Measurements from ENCODE around the gene HMGCR.

The HMGCR gene

GRCh38 chr5:75362474-75362975 is 25.5 kb downstream of the HMGCR start:
- no peak for TF ChIP-seq PAX5 (IDR thresholded peaks at IDR 0.05; ENCODE audit: insufficient read depth, low read length, severe bottlenecking)
- TF ChIP-seq TAF1 (IDR thresholded peaks at IDR 0.05; ENCODE audit: low read depth, low read length), result no peak
- no peak for TF ChIP-seq SPI1 (IDR thresholded peaks at IDR 0.05; ENCODE audit: low read depth, low read length)
- peak; percentile 10; the same call in 1 of the 2 replicates for TF ChIP-seq POLR2A (IDR thresholded peaks at IDR 0.05; ENCODE audit: low read depth, low read length)
- TF ChIP-seq POU2F2 (IDR thresholded peaks at IDR 0.05; ENCODE audit: low read depth, low read length), result no peak
- TF ChIP-seq POLR2AphosphoS5 (IDR thresholded peaks at IDR 0.05; ENCODE audit: low read depth, low read length), result no peak
- no peak for FAIRE-seq
- DNase-seq (ENCODE audit: insufficient read length, low spot score), result no peak

DNA sequence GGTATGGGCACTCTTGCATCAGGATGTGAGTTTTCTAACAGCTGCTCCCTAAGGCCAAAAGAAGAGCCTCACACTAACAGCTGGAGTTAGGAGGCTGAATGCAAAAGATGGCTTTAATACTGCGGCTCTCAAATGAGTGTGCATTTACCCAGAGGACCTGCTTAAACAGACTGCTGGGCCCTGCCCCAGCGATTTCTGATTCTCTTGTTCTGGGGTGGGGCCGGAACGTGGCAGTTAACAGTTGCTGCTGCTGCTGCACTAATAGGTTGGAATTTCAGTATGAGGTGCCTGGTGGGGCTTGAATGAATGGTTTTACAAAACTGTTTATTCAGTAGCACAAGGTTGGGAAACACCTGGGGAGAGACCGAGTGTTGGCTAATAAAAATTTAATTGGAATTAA is 26.1 kb downstream of the HMGCR start:
- TF ChIP-seq TAF1 (IDR thresholded peaks at IDR 0.05; ENCODE audit: low read depth, low read length), result no peak
- no peak for TF ChIP-seq PAX5 (IDR thresholded peaks at IDR 0.05; ENCODE audit: insufficient read depth, low read length, severe bottlenecking)
- TF ChIP-seq POLR2AphosphoS5 (IDR thresholded peaks at IDR 0.05; ENCODE audit: low read depth, low read length), result no peak
- no peak for TF ChIP-seq SPI1 (IDR thresholded peaks at IDR 0.05; ENCODE audit: low read depth, low read length)
- TF ChIP-seq POU2F2 (IDR thresholded peaks at IDR 0.05; ENCODE audit: low read depth, low read length), result no peak
- no peak for TF ChIP-seq POLR2A (IDR thresholded peaks at IDR 0.05; ENCODE audit: low read depth, low read length)
- FAIRE-seq (no peak), DNase-seq (ENCODE audit: insufficient read length, low spot score) (no peak)

DNA sequence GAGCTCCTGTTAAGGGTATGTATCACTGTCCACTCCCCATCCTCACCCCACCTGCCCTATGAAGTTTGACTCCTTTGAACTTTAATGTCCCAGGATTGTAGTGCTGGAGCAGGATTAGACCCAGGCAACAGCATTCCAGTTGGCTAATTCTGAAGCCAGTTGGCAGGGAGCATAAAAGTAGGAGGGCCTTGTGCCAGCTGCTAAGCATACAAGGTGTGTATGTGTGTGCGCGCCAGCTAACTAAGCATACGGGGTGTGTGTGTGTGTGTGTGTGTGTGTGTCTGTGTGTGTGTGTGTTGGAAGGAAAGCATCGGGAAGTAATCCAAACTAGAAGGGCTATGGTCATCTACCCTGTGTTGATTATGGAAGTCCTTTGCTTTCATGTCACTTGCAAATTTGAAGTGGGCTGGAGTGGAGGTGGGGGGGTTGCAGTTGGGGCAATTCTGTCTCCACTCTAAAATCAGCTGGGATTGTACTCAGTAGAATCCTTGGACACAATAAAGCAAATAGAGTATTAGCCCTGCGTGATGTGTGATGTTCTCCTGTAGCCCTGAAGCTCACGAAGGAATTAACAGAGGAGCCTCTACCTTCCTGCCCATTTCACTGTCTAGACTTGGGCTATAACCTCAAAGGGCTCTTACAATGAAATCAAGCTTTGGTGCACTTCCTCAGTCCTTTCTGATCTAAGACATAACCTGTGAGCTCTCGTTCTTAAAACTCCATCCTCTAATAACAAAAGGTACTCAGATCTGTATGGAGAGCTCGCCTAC is 26.9 kb downstream of the HMGCR start:
- no peak for FAIRE-seq
- TF ChIP-seq PAX5 (IDR thresholded peaks at IDR 0.05; ENCODE audit: insufficient read depth, low read length, severe bottlenecking) (no peak), POLR2AphosphoS5 (IDR thresholded peaks at IDR 0.05; ENCODE audit: low read depth, low read length) (0 out of 2 replicates have a peak, but pooled peaks have one; percentile 32)
- no peak for DNase-seq (ENCODE audit: insufficient read length, low spot score)

DNA sequence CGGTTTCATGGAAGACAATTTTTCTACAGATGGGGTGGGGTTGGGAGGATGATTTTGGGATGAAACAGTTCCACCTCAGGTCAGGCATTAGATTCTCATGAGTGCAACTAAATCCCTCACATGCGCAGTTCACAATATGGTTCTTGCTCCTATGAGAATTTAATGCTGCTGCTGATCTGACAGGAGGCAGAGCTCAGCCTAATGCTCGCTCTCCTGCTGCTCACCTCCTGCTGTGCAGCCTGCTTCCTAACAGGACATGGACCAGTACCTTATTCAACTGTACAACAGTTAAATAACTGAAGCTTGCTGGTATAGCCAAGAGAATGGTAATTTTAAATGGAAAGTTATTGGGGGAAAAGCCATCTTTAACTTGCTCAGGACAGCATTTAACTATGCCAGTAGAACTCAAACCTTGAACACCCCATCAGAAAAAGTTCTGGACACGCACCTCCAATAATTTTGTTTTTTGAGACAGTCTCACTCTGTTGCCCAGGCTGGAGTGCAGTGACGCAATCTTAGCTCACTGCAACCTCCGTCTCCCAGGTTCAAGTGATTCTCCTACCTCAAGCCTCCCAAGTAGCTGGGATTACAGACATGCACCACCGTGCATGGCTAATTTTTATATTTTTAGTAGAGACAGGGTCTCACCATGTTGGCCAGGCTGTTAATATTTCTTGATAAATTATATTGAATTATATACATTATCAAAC is 27.7 kb downstream of the HMGCR start:
- no peak for TF ChIP-seq SPI1 (IDR thresholded peaks at IDR 0.05; ENCODE audit: low read depth, low read length)
- no peak for TF ChIP-seq TAF1 (IDR thresholded peaks at IDR 0.05; ENCODE audit: low read depth, low read length)
- no peak for DNase-seq (ENCODE audit: insufficient read length, low spot score)
- FAIRE-seq, result no peak

GRCh38 chr5:75365740-75366139 is 28.7 kb downstream of the HMGCR start:
- no peak for DNase-seq (ENCODE audit: insufficient read length, low spot score)
- no peak for TF ChIP-seq TAF1 (IDR thresholded peaks at IDR 0.05; ENCODE audit: low read depth, low read length)
- TF ChIP-seq SPI1 (IDR thresholded peaks at IDR 0.05; ENCODE audit: low read depth, low read length), result no peak
- TF ChIP-seq POLR2AphosphoS5 (IDR thresholded peaks at IDR 0.05; ENCODE audit: low read depth, low read length), result no peak
- TF ChIP-seq PAX5 (IDR thresholded peaks at IDR 0.05; ENCODE audit: insufficient read depth, low read length, severe bottlenecking), result no peak
- TF ChIP-seq POLR2A (IDR thresholded peaks at IDR 0.05; ENCODE audit: low read depth, low read length), result no peak
- FAIRE-seq, result no peak

DNA sequence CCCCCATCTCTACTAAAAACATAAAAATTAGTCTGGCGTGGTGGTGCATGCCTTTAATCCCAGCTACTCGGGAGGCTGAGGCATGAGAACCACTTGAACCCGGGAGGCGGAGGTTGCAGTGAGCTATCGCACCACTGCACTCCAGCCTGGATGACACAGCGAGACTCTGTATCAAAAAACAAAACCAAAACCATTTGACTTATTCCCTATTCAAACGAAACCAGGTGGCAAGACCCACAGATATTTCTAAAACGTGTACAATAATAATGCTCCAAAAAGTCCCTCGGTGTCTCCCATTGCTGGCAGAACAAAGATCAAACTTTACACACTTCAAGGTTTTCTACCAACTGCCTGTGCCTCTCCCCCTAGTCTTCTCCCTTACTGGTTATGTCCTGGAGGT is 29.8 kb downstream of the HMGCR start:
- DNase-seq (ENCODE audit: insufficient read length, low spot score), result no peak
- peak; percentile 78 for FAIRE-seq
- TF ChIP-seq PAX5 (IDR thresholded peaks at IDR 0.05; ENCODE audit: insufficient read depth, low read length, severe bottlenecking) (no peak), POU2F2 (IDR thresholded peaks at IDR 0.05; ENCODE audit: low read depth, low read length) (no peak), POLR2A (IDR thresholded peaks at IDR 0.05; ENCODE audit: low read depth, low read length) (no peak), SPI1 (IDR thresholded peaks at IDR 0.05; ENCODE audit: low read depth, low read length) (no peak), TAF1 (IDR thresholded peaks at IDR 0.05; ENCODE audit: low read depth, low read length) (no peak), POLR2AphosphoS5 (IDR thresholded peaks at IDR 0.05; ENCODE audit: low read depth, low read length) (no peak)

- DNase-seq (ENCODE audit: insufficient read length, low spot score) (no peak), FAIRE-seq (no peak)
- no peak for TF ChIP-seq POLR2AphosphoS5 (IDR thresholded peaks at IDR 0.05; ENCODE audit: low read depth, low read length)
- TF ChIP-seq POLR2A (IDR thresholded peaks at IDR 0.05; ENCODE audit: low read depth, low read length), result no peak
- no peak for TF ChIP-seq SPI1 (IDR thresholded peaks at IDR 0.05; ENCODE audit: low read depth, low read length)
- TF ChIP-seq TAF1 (IDR thresholded peaks at IDR 0.05; ENCODE audit: low read depth, low read length), result no peak
- TF ChIP-seq POU2F2 (IDR thresholded peaks at IDR 0.05; ENCODE audit: low read depth, low read length), result no peak
Measured at GRCh38 chr5:75367401-75367800, 30.4 kb downstream of the HMGCR start.

- no peak for TF ChIP-seq POLR2A (IDR thresholded peaks at IDR 0.05; ENCODE audit: low read depth, low read length)
- DNase-seq (ENCODE audit: insufficient read length, low spot score) (no peak), FAIRE-seq (no peak)
Measured at GRCh38 chr5:75368391-75368790, 31.4 kb downstream of the HMGCR start.

DNA sequence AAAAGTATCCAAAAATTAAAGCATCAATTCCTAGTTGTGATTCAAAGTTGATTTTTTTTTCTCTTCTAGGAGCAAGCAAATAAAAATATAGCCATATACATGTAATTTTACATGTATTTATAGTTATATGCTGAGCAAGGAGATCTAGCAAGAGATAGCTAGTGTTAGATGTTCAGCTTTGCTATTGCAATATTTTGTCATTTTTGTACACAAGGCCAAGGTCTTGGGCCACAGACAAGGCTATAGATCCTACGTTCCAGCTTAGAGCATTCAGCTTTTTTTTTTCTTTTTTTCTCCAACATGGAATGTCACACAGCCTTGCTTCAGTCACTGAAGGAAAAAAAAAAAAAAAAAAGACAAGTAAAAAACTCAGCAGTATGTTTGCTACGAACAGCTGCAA is 36.8 kb downstream of the HMGCR start:
- no peak for FAIRE-seq

DNA sequence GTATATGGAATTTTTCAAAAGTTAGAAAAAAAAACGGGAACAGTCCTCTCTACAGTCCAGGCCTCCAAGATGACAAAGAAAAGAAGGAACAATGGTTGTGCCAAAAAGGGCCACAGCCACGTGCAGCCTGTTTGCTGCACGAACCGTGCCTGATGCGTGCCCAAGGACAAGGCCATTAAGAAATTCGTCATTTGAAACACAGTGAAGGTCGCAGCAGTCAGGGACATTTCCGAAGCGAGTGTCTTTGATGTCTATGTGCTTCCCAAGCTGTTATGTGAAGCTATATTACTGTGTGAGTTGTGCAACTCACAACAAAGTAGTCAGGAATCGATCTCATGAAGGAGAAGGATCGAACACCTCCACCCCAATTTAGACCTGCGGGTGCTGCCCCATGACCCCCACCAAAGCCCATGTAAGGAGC is 37.4 kb downstream of the HMGCR start:
- no peak for DNase-seq (ENCODE audit: insufficient read length, low spot score)
- no peak for FAIRE-seq
- TF ChIP-seq TAF1 (IDR thresholded peaks at IDR 0.05; ENCODE audit: low read depth, low read length) (no peak), POLR2AphosphoS5 (IDR thresholded peaks at IDR 0.05; ENCODE audit: low read depth, low read length) (no peak), PAX5 (IDR thresholded peaks at IDR 0.05; ENCODE audit: insufficient read depth, low read length, severe bottlenecking) (no peak), POU2F2 (IDR thresholded peaks at IDR 0.05; ENCODE audit: low read depth, low read length) (no peak), POLR2A (IDR thresholded peaks at IDR 0.05; ENCODE audit: low read depth, low read length) (no peak), SPI1 (IDR thresholded peaks at IDR 0.05; ENCODE audit: low read depth, low read length) (no peak)

More for the DNA sequence above, 36.8 kb downstream of the HMGCR start:
- TF ChIP-seq PAX5 (IDR thresholded peaks at IDR 0.05; ENCODE audit: insufficient read depth, low read length, severe bottlenecking) (no peak), SPI1 (IDR thresholded peaks at IDR 0.05; ENCODE audit: low read depth, low read length) (no peak), POLR2AphosphoS5 (IDR thresholded peaks at IDR 0.05; ENCODE audit: low read depth, low read length) (no peak), POU2F2 (IDR thresholded peaks at IDR 0.05; ENCODE audit: low read depth, low read length) (no peak), POLR2A (IDR thresholded peaks at IDR 0.05; ENCODE audit: low read depth, low read length) (no peak), TAF1 (IDR thresholded peaks at IDR 0.05; ENCODE audit: low read depth, low read length) (no peak)
- no peak for DNase-seq (ENCODE audit: insufficient read length, low spot score)

All from GM12891 (cell line).